Caco-2 (cell line): ENCODE data around the gene ITSN2. TPM values are rescaled to one million over a fixed set of nuclear protein-coding genes. Genes with fewer than 3 reads are reported as not detected.

ENCODE experiments used
- BruUV-seq: library from RNA; stranded (reverse); fragments of 400-500 nt; replicated peaks from 2 replicates; lab custom pipeline; 2021; lab: Mats Ljungman, UMichigan
- CTCF ChIA-PET: fragments of 300-600 bp; sonication (Branson Sonifier 250); formaldehyde crosslinking; loops from one replicate; lab custom pipeline; 2022; ENCODE audit warnings: antibody characterized with exemption; lab: Charles Lee
- POLR2A ChIA-PET: fragments of 300-600 bp; sonication (Branson Sonifier 250); formaldehyde crosslinking; loops from one replicate; lab custom pipeline; 2022; ENCODE audit warnings: antibody characterized with exemption; lab: Charles Lee
- DNase-seq, 2 experiments: peaks; one replicate each; pipeline versions ENCODE4 v3.0.0 to v3.0.0-alpha.2; 2020 to 2022
- H3K27me3 ChIP-seq: replicated peaks from 2 replicates; pipeline ENCODE4 v1.6.0; 2011; ENCODE audit warnings: low read length; ENCODE audit not compliant: control insufficient read depth, insufficient read depth
- H3K36me3 ChIP-seq: 2 replicates; pipeline ENCODE4 v1.5.1; 2011; ENCODE audit warnings: low read length; ENCODE audit not compliant: control insufficient read depth, insufficient read depth
- H3K4me1 ChIP-seq: fragments of 250-450 bp; sonication (Bioruptor Pico); 2 replicates; pipeline ENCODE4 v1.5.1; 2020; ENCODE audit warnings: mild to moderate bottlenecking
- H3K4me3 ChIP-seq: 2 replicates; pipeline ENCODE4 v1.5.1; 2011; ENCODE audit warnings: low read depth, mild to moderate bottlenecking, control low read depth, low read length
- H3K9me3 ChIP-seq: fragments of 250-450 bp; sonication (Bioruptor Pico); 2 replicates; pipeline ENCODE4 v1.5.1; 2020; ENCODE audit warnings: mild to moderate bottlenecking, moderate library complexity
- H3K27ac Mint-ChIP-seq: one replicate; pipeline ENCODE4 v1.8.0; 2022; ENCODE audit warnings: mixed read lengths; ENCODE audit not compliant: unreplicated experiment
- H3K27me3 Mint-ChIP-seq: one replicate; pipeline ENCODE4 v1.8.0; 2022; ENCODE audit warnings: mixed read lengths; ENCODE audit not compliant: insufficient read depth, unreplicated experiment
- H3K36me3 Mint-ChIP-seq: one replicate; pipeline ENCODE4 v1.8.0; 2022; ENCODE audit warnings: mild to moderate bottlenecking, mixed read lengths; ENCODE audit not compliant: insufficient read depth, unreplicated experiment
- H3K4me1 Mint-ChIP-seq: one replicate; pipeline ENCODE4 v1.8.0; 2022; ENCODE audit warnings: low read depth, mixed read lengths; ENCODE audit not compliant: unreplicated experiment
- H3K4me3 Mint-ChIP-seq: one replicate; pipeline ENCODE4 v1.8.0; 2022; ENCODE audit warnings: mild to moderate bottlenecking, moderate library complexity, mixed read lengths; ENCODE audit not compliant: unreplicated experiment
- H3K9me3 Mint-ChIP-seq: one replicate; pipeline ENCODE4 v1.8.0; 2022; ENCODE audit warnings: mixed read lengths; ENCODE audit not compliant: unreplicated experiment
- CTCF ChIP-seq, 2 experiments: fragments of 200-600 bp in 1 of 2; IDR thresholded peaks; 1 replicate in 1 of 2; 2 replicates in 1 of 2; pipeline versions ENCODE4 v1.5.1 to v1.8.0; 2011 to 2022; ENCODE audit warnings: antibody characterized with exemption in 1 of 2, control low read depth in 1 of 2, inconsistent platforms in 1 of 2, low read depth in 1 of 2, low read length in 1 of 2, mild to moderate bottlenecking in 1 of 2, moderate library complexity in 1 of 2; ENCODE audit not compliant: insufficient read depth in 1 of 2, severe bottlenecking in 1 of 2, unreplicated experiment in 1 of 2
- intact Hi-C: fragments of 100-400 bp; cut with micrococcal nuclease; formaldehyde crosslinking; loops from one replicate; pipeline ENCODE4 v1.10.0; 2022; ENCODE audit not compliant: unreplicated experiment
- total RNA-seq: library from RNA; stranded (reverse); gene quantifications from 2 replicates; pipeline ENCODE4 v1.2.3, GENCODE V29; 2022

ITSN2 gene
- total RNA-seq, 1 experiment from 2014 or later: 49.4 TPM

GRCh38 chr2:24265212-24265611 is 95.1 kb downstream of the ITSN2 start:
- ChIA-PET POLR2A (no interaction called here), CTCF (no interaction called here)
- Mint-ChIP-seq H3K36me3 (peaks cover 13% of the 10 kb centered on the region), H3K27ac (no peak overlapping the region), H3K4me3 (no peak overlapping the region), H3K27me3 (no peaks in the 10 kb centered on the region), H3K9me3 (no peaks in the 10 kb centered on the region), H3K4me1 (no peaks in the 10 kb centered on the region)
- Histone ChIP-seq H3K27me3 (no peaks in the 10 kb centered on the region), H3K4me1 (peaks cover 8% of the 10 kb centered on the region; the same call in 1 of the 2 replicates), H3K9me3 (no peaks in the 10 kb centered on the region), H3K36me3 (no peaks in the 10 kb centered on the region), H3K4me3 (no peak overlapping the region)
- BruUV-seq: no TSS peak
- DNase-seq: no peak
- intact Hi-C loops: no loop called here
- no peak for TF ChIP-seq CTCF (IDR thresholded peaks at IDR 0.05; ENCODE audit: insufficient read depth in 1 of 2, low read depth in 1 of 2, low read length in 1 of 2, severe bottlenecking in 1 of 2, unreplicated experiment in 1 of 2)

- no peak for DNase-seq
- TF ChIP-seq CTCF (IDR thresholded peaks at IDR 0.05; ENCODE audit: insufficient read depth in 1 of 2, low read depth in 1 of 2, low read length in 1 of 2, severe bottlenecking in 1 of 2, unreplicated experiment in 1 of 2): no peak
- BruUV-seq: no TSS peak
- Mint-ChIP-seq H3K4me3 (no peak overlapping the region), H3K4me1 (no peaks in the 10 kb centered on the region), H3K27ac (no peak overlapping the region), H3K9me3 (no peaks in the 10 kb centered on the region), H3K27me3 (no peaks in the 10 kb centered on the region), H3K36me3 (peaks cover 13% of the 10 kb centered on the region)
- H3K36me3 ChIP-seq: no peaks in the 10 kb centered on the region
- H3K4me1 ChIP-seq: peaks cover 8% of the 10 kb centered on the region; the same call in 1 of the 2 replicates
- H3K27me3 ChIP-seq: no peaks in the 10 kb centered on the region
- CTCF ChIA-PET: no interaction called here
- no peaks in the 10 kb centered on the region for H3K9me3 ChIP-seq
- no peak overlapping the region for H3K4me3 ChIP-seq
- intact Hi-C loops: no loop called here
- POLR2A ChIA-PET: no interaction called here
Observed at GRCh38 chr2:24262421-24262970, 97.8 kb downstream of the ITSN2 start.

- Mint-ChIP-seq H3K27ac (no peak overlapping the region), H3K36me3 (peaks cover 13% of the 10 kb centered on the region), H3K4me3 (no peak overlapping the region), H3K27me3 (no peaks in the 10 kb centered on the region), H3K4me1 (no peaks in the 10 kb centered on the region), H3K9me3 (no peaks in the 10 kb centered on the region)
- H3K4me3 ChIP-seq: no peak overlapping the region
- BruUV-seq: no TSS peak
- H3K4me1 ChIP-seq: peaks cover 8% of the 10 kb centered on the region; the same call in 1 of the 2 replicates
- H3K27me3 ChIP-seq: no peaks in the 10 kb centered on the region
- ChIA-PET CTCF (no interaction called here), POLR2A (interaction anchor here (0.6 kb wide), 1 partner anchor 101 kb away, joined by 3 read pairs; no protein-coding TSS in a partner anchor)
- no peaks in the 10 kb centered on the region for H3K9me3 ChIP-seq
- TF ChIP-seq CTCF (IDR thresholded peaks at IDR 0.05; ENCODE audit: insufficient read depth in 1 of 2, low read depth in 1 of 2, low read length in 1 of 2, severe bottlenecking in 1 of 2, unreplicated experiment in 1 of 2): no peak
- H3K36me3 ChIP-seq: no peaks in the 10 kb centered on the region
- no peak for DNase-seq
- intact Hi-C loops: no loop called here
Observed at GRCh38 chr2:24261441-24261840, 98.9 kb downstream of the ITSN2 start.
